Measurements from ENCODE around the gene CDYL2.
A peak's percentile ranks its signal among the peaks of the same experiment; 100 is the strongest.

Gene CDYL2

GRCh38 chr16:80723091-80723490 is 81.3 kb downstream of the CDYL2 start:
- H3K27ac ChIP-seq: no peak overlapping the region
- TF ChIP-seq, protein P1, sequence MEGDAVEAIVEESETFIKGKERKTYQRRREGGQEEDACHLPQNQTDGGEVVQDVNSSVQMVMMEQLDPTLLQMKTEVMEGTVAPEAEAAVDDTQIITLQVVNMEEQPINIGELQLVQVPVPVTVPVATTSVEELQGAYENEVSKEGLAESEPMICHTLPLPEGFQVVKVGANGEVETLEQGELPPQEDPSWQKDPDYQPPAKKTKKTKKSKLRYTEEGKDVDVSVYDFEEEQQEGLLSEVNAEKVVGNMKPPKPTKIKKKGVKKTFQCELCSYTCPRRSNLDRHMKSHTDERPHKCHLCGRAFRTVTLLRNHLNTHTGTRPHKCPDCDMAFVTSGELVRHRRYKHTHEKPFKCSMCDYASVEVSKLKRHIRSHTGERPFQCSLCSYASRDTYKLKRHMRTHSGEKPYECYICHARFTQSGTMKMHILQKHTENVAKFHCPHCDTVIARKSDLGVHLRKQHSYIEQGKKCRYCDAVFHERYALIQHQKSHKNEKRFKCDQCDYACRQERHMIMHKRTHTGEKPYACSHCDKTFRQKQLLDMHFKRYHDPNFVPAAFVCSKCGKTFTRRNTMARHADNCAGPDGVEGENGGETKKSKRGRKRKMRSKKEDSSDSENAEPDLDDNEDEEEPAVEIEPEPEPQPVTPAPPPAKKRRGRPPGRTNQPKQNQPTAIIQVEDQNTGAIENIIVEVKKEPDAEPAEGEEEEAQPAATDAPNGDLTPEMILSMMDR (IDR thresholded peaks at IDR 0.05): no peak
- no peak for TF ChIP-seq ZFX (IDR thresholded peaks at IDR 0.05; ENCODE audit: borderline replicate concordance)

GRCh38 chr16:80720804-80721371 is 83.5 kb downstream of the CDYL2 start:
- H3K27ac ChIP-seq: peak overlapping the region; percentile 92
- no peak for TF ChIP-seq ZFX (IDR thresholded peaks at IDR 0.05; ENCODE audit: borderline replicate concordance)
- TF ChIP-seq, protein P1 (IDR thresholded peaks at IDR 0.05): no peak

- peak overlapping the region; percentile 92 for H3K27ac ChIP-seq
Measured at GRCh38 chr16:80719573-80719972, 84.8 kb downstream of the CDYL2 start.

DNA sequence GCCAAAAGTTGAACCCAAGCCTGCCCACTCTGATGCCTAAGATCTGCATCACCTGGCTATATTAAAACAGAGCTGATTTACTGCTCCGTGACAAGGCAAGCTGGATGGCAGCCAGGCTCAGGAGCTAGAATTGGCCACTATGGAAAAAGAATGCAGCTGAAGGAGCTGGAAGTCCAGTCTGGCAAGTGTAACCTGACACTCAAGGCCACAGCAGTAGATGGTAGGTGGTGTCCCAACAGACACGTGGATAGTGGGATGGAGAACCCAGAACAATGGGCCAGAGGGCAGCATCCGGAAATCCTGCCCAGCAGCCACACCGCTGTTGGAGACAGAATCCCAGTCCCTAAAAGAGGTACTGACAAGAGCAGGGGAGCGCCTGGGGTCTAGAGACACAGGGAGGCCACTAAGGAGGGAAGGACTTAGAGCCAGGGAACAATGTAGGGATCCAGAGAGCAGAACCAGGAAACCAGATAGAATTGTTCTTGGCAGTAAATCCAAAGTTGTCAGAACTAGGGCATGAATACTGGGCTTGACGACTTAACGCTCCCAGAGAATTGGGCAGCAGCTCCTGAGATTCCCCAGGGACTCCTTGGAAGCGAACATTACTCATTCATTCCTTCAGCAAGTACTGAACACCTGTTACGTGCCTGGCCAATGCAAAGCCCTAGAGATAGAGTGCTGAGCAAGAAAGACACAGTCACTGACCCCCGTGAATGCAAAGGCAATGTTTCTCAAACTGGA is 85.7 kb downstream of the CDYL2 start:
- peak overlapping the region; percentile 92 for H3K27ac ChIP-seq

More at GRCh38 chr16:80719573-80719972, 84.8 kb downstream of the CDYL2 start:
- no peak for TF ChIP-seq ZFX (IDR thresholded peaks at IDR 0.05; ENCODE audit: borderline replicate concordance)
- TF ChIP-seq, protein P1 (IDR thresholded peaks at IDR 0.05): no peak

GRCh38 chr16:80717611-80718010 is 86.8 kb downstream of the CDYL2 start:
- H3K27ac ChIP-seq: peak overlapping the region; percentile 92
- no peak for TF ChIP-seq ZFX (IDR thresholded peaks at IDR 0.05; ENCODE audit: borderline replicate concordance)
- TF ChIP-seq, protein P1 (IDR thresholded peaks at IDR 0.05): no peak

More for the DNA sequence above, 85.7 kb downstream of the CDYL2 start:
- TF ChIP-seq, protein P1 (IDR thresholded peaks at IDR 0.05): no peak
- TF ChIP-seq ZFX (IDR thresholded peaks at IDR 0.05; ENCODE audit: borderline replicate concordance): no peak

- TF ChIP-seq ZFX (IDR thresholded peaks at IDR 0.05; ENCODE audit: borderline replicate concordance): no peak
- TF ChIP-seq, protein P1 (IDR thresholded peaks at IDR 0.05): no peak
- peak overlapping the region; percentile 92 for H3K27ac ChIP-seq
Measured at GRCh38 chr16:80716564-80717139, 87.7 kb downstream of the CDYL2 start.

DNA sequence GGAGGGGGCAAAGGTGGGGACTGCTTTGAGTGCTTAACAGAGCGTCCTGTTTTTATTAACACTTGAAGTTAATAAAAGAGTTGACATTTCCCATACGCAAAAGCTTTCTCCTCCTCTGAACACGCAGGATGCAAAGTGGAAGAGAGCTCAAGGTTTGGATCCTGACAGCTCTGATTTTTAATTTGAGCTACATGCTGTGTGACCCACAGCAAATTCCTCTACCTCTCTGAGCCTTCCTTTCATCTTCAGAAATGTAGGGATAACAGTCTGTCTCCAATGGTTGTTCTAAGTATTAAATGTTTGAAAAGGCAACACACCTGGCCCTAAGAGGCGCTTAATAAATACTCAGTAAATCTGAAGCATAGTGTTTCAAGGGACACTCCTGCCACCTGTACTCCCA is 93.0 kb downstream of the CDYL2 start:
- H3K27ac ChIP-seq: no peak overlapping the region
- TF ChIP-seq, protein P1 (IDR thresholded peaks at IDR 0.05): no peak
- no peak for TF ChIP-seq ZFX (IDR thresholded peaks at IDR 0.05; ENCODE audit: borderline replicate concordance)

Data from 22Rv1 (cell line).